ENCODE measurements around the gene CA10.

CA10 gene

DNA sequence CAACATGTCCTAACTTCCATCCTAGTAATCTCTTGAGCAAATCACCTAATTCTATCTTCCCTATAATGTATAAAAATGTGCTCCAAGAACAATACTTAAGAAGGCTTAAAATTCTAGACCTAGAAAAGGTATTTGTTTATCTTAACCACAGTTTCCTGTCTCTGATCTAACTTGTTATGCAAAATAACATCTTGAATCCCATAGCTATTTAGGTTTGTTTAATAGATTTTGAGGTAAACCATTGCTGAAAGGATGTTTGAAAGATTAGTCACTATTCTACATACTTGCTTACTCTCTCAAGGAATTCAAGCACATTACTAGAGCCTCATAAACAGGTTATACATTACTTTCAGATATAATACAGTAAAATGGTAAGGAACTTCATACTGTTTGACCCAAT lies 13.0 kb downstream of the CA10 start:
- no peak for DNase-seq

DNA sequence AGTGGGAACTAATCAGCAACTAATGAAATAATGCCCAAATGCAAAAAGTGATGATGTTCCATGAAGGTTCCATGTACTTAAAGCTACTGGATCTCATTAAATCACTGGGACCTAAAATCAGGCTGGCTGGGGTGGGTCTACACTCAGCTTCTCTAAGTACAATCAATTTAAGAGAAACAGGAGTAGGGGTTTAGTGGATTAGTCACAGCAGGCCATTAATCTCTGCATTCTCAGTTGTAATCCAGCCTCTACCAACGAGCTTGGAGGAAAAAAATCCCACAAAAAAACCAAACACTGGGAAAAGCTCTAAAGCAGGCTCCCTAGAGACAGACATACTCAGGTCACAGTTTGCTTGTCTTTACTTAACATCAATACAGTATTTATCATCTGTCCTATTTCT lies 15.0 kb downstream of the CA10 start:
- DNase-seq = no peak

DNA sequence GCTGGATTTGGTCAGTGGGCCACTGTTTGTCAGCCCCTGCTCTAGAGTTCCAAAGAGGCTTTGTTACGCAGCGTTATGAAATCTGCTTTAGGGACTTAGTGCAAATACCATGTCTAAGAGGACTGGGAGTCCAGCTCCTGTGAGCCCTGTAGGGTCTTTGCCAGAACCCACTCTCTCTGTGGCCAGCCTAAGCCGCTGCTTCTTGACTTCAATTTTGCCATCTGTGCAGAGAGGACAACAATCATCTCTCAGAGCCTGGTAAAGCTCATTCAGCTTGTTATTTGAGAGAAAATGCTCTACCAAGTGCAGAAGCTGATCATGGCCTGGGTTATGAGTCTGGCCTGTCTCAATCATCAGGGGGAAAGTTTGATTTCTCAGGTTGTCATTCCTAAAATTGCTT lies 17.9 kb downstream of the CA10 start:
- no peak for DNase-seq

DNA sequence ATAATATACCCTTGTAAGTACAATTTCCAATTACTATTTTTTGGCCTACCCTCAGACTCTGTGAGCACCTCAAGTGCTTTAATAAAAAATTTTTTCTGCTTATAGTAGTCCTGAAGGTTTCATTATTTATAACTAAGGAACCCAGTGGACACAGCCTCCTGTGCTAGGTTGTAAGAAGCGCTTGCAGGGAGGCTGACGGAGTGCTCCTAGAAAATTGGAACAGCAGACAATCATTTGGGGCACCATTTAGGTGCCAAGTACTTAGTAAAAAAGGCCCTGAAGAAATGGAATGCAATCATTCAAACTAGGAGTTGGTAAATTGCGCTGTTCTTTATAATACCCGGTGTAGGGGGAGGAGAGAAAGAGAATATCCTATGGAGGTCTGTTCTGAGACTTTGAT lies 19.8 kb downstream of the CA10 start:
- DNase-seq = no peak

DNA sequence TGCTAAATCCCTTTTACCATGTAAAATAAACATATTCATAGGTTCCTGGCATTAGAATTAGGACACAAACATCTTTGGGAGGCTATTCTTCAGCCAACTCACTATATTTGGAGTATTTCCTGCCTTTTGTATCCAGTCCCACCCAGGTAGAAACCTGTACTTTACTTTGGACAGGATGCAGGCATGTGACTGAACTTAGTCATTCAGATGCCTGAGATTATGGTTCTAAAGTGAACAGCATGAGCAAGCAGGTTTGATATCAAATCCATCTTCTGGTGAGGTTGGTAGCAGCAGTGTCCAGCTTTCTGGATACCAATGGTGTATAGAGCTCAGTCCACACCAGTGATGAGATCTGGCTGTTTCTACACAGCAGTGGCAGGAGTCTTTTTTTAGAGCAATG lies 20.2 kb downstream of the CA10 start:
- no peak for DNase-seq

DNA sequence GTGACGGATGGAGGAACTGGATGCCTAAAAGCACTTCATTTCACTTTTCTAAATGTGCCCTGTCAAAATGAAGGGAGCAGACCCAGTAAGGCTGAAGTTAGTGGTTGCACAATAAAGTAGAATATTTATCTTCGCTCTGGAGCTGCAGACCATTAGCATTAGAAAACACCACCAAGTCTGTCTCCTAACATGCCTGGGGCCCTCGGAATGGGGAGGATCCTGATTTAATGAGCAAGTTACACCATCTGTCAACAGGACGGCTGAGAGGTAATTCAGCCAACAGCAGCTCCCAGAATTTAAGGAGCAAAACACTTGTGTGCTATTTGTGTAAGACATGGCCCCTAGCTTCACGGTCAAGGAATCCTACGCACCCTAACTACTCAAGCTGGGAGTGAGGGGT lies 22.3 kb downstream of the CA10 start:
- DNase-seq = no peak

DNA sequence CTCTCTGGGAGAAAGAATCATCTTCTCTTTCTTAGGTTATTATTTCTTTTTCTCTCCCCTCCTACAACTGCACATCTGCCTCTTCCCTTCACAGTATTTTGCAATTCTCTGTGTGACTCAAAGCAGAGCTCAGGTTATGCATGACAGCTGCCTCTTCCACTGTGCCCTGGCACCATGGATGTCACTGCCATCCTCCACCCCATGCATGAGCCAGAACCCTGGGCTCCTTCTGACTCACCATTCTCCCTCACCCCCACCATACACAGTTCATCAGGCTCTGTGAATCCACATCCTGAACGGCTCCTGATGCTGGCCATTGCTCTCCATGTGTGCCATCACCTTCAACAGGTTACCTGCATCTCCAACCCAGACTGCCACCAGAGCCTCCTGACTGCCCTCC lies 23.9 kb downstream of the CA10 start:
- no peak for DNase-seq

DNA sequence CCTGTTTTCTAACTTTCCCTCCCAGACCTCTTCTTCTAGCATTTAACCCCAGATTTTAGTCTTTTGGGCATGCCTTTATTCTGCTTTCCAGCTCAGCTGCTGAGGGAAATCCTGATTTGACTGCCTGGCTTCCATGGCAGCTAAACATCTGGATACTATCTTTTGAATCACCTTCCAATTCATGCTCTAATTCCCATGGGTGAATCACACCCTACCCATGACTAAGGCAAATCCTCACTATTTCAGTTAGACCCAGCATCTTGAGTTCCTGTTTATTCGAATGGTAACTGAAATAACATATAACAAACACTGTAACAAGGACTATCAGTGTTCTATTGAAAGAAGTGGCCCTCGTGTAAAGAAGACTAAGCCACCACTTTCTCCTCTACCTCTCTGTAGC lies 29.8 kb downstream of the CA10 start:
- no peak for DNase-seq

DNA sequence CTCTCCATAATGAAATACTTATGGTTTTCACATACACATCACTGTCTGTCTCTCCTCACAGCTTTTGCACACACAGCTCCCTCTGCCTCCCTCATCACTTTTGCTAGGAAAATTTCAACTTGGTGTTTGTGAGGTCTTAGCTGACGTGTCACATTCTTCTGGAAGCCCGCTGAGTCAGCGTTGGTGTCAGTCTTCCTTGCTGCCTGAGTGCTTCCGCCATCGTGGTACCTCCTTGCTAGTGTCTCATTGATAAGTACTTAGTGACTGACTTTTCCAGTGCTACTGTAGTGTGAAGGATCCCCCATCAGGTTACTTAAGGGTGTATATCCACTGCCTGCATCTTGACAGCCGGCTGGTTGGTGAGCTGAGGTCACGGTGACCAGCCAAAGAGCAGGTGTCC lies 33.5 kb downstream of the CA10 start:
- no peak for DNase-seq

DNA sequence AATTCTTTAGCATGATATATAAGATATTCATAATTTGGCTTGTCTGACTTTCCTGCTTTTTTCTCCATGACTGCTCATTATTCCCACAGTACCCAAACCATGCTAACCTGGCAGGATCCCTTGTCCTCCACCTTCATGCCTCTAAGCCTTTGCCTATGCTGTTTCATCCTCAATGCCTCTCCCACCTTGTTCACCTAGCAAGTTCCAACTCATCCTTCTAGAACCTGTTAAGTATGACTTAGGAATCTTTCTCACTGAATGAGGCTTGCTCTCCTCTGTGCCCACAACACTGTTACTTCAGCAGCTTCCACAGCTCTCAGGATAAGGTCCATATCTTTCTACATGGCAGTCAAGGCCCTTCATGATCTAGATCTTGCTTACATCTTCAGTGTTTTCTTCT lies 34.0 kb downstream of the CA10 start:
- no peak for DNase-seq

DNA sequence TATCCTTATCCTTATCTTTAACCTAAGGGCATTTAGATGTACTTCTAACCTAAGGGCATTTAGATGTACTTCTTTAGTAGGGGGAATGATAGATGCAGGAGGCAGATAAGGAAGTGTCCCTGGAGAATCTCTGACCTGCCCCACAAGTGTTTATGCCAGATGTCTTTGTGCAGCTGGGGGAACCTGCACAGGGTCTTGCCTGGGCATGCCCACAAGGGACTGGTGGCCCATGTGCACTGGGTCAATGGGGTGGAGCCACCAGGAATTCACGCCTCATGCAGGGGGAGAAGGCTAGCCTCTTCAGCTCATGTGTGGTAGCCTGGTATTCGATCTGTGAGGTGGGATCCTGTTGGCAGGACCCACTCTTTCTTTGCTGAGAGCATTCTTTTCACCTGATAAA lies 38.0 kb downstream of the CA10 start:
- DNase-seq = no peak

DNA sequence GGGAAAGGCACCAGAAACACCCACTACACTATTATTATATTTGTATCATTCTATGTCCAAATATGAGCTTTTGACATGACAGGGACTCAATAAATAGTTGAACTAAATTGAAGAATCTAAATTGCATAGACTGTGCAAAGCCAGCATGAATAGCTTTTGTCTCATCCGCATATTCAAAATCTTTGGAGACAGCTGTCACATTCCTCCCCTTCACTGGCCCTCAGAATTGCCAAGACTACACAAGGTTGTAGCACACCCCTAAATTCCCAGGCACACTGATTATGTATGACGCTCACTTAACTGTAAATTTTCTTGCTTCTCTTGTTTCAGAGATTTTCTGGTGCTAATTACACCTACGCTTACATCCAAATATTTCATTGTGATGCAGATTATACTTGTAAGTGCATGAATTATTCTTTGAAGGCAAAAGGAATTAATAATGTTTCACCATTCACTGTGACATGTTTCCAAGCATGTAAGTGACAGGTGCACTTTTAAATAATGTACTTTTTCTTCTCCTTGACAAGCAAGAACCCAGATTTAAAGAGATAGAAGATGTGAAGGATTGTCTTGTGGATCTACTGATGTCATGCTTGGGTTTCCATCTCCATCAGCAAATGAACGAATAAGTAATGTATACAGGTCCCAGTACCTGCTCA lies 47.5 kb downstream of the CA10 start:
- no peak for DNase-seq

DNA sequence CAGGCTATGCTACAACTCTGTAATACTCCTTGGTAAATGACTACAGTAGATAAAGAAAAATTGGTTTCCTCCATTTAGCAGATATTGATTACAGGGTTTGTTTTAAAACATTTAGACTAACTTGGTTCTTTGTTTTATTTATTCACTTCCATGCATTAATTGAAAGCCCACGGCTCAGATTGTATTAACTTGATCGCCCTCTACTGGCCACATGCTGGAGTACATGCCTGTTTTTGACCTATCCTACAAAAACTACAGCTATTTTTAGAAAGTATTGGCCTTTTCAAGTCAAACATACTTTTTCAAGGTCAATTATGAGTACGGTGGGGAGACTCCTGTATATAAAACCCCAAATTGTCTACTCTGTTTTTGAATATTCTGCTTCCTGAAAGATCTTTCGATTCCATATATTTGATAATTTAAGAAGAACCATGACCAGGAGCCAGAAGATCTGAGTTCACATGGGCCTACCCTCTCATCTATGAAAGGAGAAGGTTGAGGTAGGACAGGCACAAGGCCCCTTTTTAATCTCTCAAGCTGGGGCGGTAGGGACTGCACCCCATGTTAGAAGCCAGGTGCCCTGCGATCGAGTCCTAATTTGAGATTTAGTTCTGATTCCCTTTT lies 51.8 kb downstream of the CA10 start:
- DNase-seq = peak; percentile 35

DNA sequence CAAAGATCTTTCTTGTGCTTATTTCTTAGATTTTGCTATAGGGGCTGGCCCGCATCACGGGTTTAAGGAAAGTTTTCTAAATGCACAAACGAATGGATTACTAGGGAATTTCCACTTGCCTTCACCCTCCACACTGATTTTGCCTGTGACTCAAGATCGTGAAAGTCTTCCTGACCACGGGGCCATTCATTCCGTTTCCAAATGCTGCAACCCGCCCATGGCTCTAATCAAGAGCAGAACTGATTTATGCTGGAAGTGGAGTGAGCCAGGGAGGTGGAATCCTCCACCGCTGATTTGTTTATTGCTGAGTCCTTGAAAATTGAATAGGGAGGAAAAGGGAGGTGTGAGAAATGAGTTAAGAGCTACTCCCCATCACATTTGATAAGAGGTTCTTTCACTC lies 52.4 kb downstream of the CA10 start:
- DNase-seq = no peak

DNA sequence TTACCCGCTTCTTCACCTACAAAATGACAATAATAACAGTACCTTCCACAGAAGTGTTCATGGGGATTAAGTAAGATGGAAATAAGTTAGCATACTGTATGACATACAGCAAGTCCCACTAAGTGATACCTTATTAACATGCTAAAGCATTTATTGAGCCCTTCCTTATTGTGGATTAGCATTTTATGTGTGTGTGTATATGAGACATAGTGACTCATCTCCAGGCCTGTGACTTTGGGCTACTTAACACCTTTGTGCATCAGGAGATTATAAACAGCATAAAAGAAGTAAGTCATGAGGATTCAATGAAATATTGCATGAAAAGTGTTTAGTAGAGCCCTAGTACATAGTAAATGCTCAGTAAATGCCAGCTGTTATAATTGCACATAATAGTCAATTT lies 52.9 kb downstream of the CA10 start:
- no peak for DNase-seq

DNA sequence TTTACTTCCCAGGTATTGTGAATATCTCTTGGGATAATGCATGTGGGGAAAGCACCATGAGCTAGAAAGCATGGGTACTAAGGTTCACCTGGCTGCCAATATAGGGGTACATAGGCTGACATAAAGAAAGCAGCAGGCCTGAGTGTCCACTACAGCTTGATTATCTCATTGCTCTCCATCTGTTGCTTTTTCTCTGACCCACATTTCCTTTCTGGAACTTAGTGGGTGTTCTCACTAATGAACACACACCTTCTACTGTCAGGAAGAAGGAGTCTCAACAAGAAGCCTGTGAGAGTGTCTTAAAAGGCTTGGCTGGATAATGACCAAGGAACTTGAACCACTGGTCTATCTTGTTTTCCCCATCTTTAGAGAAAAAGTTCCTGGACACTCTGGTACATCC lies 62.5 kb downstream of the CA10 start:
- DNase-seq = no peak

DNA sequence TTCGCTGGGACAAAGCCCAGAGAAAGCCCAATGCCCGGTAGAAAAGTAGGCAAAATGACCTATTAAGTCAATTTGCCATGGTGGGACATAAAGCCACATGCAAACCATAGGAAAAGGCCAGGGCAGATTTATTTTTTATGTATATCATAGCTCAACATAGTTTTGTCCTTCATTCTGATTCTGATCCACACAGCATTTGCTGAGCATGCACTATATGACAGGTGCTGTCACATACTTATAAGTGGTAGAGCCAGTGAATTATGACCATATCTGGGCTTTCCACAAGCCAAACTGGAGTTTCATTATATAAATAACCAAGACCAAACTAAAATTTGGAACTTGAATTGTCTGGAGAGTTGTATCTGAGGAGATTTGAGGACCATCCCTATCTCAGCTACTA lies 74.3 kb downstream of the CA10 start:
- DNase-seq = no peak

DNA sequence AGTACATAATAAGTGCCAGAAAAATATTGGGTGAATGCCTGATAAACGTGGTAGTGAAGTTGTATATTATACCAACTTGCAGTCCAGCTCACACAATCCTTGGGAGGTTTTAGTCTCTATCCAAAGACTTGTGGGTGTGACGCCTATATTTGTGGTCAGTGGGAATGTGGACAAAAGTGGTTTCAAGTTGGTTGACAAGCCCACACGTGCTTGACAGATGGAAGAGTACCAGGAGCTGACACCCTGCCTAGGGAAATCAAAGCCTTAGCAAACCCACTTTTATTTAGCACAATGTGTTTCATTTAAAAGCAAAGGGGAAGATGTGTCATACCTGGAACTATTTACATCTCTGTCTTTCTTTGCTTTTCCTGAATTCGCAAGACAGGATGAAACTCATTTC lies 79.0 kb downstream of the CA10 start:
- DNase-seq = no peak

DNA sequence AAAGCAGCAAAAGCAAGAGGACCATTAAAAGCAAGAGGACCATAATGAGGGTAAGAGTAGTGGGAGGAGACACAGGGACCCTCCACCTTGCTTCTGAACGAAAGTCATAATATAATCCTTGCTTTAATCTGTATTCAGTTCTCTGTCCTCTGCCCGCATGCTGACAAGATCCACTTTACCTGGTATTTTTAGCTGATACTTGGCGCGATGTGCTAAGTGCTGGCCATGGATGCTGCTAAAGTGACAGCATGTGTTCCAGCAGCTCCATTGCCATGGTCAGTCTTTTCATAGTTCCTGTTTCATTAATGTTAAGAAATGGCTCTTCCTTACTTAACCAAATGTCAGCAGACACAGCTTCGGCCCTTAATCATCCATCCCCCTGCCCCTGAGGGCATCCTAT lies 86.8 kb downstream of the CA10 start:
- DNase-seq = no peak

DNA sequence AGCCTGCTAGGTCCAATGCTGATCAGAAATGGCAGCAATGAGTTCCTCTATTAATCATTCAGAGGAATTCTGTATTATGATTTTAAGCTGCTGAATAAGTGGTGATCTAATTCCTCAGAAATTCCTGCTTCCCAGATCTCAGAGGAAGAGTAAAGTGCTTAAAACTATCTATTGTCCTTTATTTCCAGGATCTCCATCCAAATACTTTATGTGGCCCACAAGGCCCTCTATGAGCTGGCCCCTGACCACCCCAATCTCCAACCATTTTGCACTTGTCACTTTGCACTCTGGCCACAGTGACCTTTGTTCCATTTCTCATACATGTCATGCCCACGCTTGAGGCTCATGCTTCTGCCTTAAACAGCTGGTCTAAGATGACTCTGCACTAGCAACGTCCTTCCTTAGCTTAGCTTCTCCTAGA lies 93.7 kb downstream of the CA10 start:
- no peak for DNase-seq

DNA sequence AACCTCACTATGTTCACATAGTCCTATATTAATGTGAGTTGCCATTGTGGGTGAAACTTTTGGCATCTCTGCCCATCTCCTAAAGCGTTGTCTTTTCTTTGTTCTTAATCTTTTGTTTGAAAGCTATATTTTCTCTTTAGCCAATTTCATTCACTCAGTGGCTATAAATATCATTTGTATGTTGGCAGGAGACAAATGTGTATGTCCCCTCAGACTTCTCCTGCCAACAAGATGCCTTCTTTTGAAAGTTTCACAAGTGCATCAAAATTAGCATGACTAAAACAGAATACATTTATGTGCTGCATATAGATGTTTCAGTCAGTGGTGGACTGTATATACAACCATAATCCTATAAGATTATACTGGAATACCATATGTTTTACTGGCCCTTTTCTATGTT lies 109.0 kb downstream of the CA10 start:
- no peak for DNase-seq

DNA sequence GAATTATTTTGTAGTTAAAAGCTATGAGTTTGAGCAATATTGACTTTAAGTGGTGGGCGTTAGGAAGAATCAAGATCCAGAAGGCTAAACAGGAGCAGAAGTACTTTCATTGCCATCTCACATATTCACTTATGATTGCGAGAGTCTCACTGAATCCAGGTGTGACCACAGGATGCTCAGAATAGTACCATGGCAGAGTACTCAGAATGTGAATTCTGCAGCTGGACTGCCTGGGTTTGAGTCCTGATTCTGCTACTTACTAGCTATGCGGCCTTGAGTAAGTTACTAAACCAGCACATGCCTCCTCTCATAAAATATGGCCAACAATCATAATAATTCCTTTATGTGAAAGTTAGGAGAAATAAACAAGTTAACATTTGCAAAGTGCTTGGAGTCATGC lies 109.5 kb downstream of the CA10 start:
- DNase-seq = no peak

DNA sequence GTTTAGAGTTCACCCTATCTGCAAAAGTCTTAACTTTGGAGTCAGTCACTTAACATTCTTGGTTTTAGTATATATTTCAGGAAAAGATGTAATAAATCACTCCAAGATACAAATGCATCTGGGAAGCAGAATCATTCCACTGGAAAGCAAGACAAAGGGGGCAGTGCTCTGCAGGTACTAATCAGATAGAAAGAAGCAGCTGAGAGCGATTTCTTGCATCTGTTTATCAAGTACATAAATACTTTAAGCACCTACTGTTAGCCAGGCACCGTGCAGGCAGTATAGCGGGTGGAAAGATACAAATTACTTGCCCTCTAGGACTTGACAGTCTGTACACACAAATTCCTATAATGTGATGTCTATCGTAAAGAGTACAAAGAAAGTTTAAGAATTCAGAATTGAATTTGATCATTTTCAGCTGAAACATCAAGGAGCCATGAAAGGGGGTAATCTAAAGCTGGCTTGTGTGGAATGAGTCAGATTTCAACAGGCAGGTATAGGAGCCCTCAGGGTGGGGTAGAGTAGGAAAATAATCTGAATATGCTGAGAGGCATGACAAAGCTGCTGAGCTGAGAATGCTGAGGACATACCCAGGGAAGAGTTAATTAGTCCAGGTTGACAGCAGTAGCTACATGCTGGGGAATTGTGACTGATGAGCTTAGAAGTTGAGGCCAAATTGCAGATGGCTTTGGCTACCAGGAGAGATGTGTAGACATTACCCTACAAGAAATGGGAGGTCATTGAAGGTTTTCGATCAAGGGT lies 110.2 kb downstream of the CA10 start:
- no peak for DNase-seq

DNA sequence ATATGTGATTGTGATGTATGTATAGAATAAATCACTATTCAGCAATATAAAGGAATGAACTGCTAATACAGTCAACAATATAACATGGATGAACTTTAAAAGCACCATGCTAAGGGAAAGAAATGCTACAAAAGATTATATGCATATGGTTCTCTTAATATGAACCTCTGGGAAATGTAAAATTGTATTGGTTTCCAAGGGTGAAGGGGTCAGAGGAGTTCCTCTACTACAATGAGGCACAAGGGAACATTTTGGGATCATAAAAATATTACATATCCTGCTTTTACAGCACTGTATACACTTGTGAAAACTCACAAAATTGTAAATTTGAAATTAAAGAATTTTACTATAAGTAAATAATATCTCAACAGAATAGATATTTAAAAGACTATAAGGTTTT lies 111.4 kb downstream of the CA10 start:
- no peak for DNase-seq

Measured in left hindlimb (tissue), 1 donor.